ENCODE data around the gene SSMEM1.
"Not testable (repeated sequence)": the region's sequence is repeated elsewhere in the genome, so short reads cannot be mapped to it uniquely, and the experiment has no call there.

SSMEM1 gene

DNA sequence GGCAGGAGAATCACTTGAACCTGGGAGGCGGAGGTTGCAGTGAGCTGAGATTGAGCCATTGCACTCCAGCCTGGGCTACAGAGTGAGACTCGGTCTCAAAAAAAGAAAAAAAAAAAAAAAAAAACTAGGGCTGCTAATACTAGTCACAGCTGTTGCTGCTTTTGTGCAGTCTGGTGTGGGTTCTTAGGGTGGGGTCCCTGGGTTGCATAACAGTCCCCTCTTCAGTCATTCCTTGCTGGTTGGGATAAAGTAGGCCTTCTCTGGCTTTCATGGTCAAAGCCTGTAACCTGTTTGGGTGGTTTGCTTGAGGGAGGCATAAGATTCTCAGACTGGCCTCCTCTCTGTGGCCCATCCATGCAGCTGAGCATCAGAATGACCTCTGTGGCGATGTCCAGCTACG is 14.1 kb downstream of the SSMEM1 start:
- H3K36me3 ChIP-seq, result no peaks in the 10 kb centered on the region

GRCh38 chr7:130223646-130224045 is 16.0 kb downstream of the SSMEM1 start:
- Histone ChIP-seq H3K4me3 (ENCODE audit: low read depth in 1 of 2, low read length in 1 of 2) (no peak overlapping the region), H3K9me3 (no peaks in the 10 kb centered on the region), H3K36me3 (no peaks in the 10 kb centered on the region), H3K27ac (no peak overlapping the region), H3K27me3 (no peaks in the 10 kb centered on the region), H3K4me1 (ENCODE audit: control insufficient read depth in 1 of 2, insufficient read depth in 1 of 2, low read depth in 1 of 2, low read length in 1 of 2) (no peaks in the 10 kb centered on the region)
- TF ChIP-seq, protein P1, sequence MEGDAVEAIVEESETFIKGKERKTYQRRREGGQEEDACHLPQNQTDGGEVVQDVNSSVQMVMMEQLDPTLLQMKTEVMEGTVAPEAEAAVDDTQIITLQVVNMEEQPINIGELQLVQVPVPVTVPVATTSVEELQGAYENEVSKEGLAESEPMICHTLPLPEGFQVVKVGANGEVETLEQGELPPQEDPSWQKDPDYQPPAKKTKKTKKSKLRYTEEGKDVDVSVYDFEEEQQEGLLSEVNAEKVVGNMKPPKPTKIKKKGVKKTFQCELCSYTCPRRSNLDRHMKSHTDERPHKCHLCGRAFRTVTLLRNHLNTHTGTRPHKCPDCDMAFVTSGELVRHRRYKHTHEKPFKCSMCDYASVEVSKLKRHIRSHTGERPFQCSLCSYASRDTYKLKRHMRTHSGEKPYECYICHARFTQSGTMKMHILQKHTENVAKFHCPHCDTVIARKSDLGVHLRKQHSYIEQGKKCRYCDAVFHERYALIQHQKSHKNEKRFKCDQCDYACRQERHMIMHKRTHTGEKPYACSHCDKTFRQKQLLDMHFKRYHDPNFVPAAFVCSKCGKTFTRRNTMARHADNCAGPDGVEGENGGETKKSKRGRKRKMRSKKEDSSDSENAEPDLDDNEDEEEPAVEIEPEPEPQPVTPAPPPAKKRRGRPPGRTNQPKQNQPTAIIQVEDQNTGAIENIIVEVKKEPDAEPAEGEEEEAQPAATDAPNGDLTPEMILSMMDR (IDR thresholded peaks at IDR 0.05), result no peak

More for the DNA sequence above, 14.1 kb downstream of the SSMEM1 start:
- TF ChIP-seq, protein P1 (IDR thresholded peaks at IDR 0.05), result no peak
- H3K9me3 ChIP-seq, result no peaks in the 10 kb centered on the region
- H3K27me3 ChIP-seq, result no peaks in the 10 kb centered on the region
- H3K27ac ChIP-seq, result no peak overlapping the region
- no peak overlapping the region for H3K4me3 ChIP-seq (ENCODE audit: low read depth in 1 of 2, low read length in 1 of 2)
- H3K4me1 ChIP-seq (ENCODE audit: control insufficient read depth in 1 of 2, insufficient read depth in 1 of 2, low read depth in 1 of 2, low read length in 1 of 2), result no peaks in the 10 kb centered on the region

DNA sequence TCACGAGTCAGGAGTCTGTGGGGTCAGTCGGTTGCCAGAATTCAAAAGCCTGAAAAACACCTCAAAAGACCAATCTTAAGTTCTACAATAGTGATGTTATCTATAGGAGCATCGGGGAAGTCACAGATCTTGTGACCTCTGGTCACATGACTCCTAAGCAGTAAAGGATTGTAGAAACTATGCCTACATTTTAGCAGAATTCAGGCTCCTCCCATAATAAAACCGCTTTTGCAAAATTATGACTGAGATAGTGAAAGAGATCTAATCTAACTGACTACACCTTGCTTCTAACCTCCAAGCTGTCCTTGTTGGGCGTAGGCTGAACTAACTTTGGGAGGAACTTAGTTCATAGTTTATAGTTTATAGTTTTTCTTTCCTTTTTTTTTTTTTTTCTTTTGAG is 16.6 kb downstream of the SSMEM1 start:
- TF ChIP-seq, protein P1 (IDR thresholded peaks at IDR 0.05), result no peak
- Histone ChIP-seq H3K4me3 (ENCODE audit: low read depth in 1 of 2, low read length in 1 of 2) (no peak overlapping the region), H3K9me3 (no peaks in the 10 kb centered on the region), H3K36me3 (no peaks in the 10 kb centered on the region), H3K27me3 (no peaks in the 10 kb centered on the region), H3K4me1 (ENCODE audit: control insufficient read depth in 1 of 2, insufficient read depth in 1 of 2, low read depth in 1 of 2, low read length in 1 of 2) (no peaks in the 10 kb centered on the region), H3K27ac (no peak overlapping the region)

- H3K36me3 ChIP-seq; H3K4me1 ChIP-seq (ENCODE audit: control insufficient read depth in 1 of 2, insufficient read depth in 1 of 2, low read depth in 1 of 2, low read length in 1 of 2); H3K27me3 ChIP-seq; H3K9me3 ChIP-seq; H3K4me3 ChIP-seq (ENCODE audit: low read depth in 1 of 2, low read length in 1 of 2); H3K27ac ChIP-seq: not testable (repeated sequence)
These were observed 17.3 kb downstream of the SSMEM1 start for GRCh38 chr7:130224923-130225322.

- Histone ChIP-seq H3K9me3 (no peaks in the 10 kb centered on the region), H3K4me3 (ENCODE audit: low read depth in 1 of 2, low read length in 1 of 2) (no peak overlapping the region), H3K27me3 (no peaks in the 10 kb centered on the region), H3K4me1 (ENCODE audit: control insufficient read depth in 1 of 2, insufficient read depth in 1 of 2, low read depth in 1 of 2, low read length in 1 of 2) (no peaks in the 10 kb centered on the region), H3K27ac (no peak overlapping the region), H3K36me3 (no peaks in the 10 kb centered on the region)
- TF ChIP-seq, protein P1 (IDR thresholded peaks at IDR 0.05), result no peak
These were observed 18.7 kb downstream of the SSMEM1 start for GRCh38 chr7:130226333-130226732.

GRCh38 chr7:130227883-130228575 is 20.4 kb downstream of the SSMEM1 start:
- H3K4me1 ChIP-seq (ENCODE audit: control insufficient read depth in 1 of 2, insufficient read depth in 1 of 2, low read depth in 1 of 2, low read length in 1 of 2), result no peaks in the 10 kb centered on the region
- H3K36me3 ChIP-seq, result no peaks in the 10 kb centered on the region
- no peaks in the 10 kb centered on the region for H3K9me3 ChIP-seq
- H3K27ac ChIP-seq, result no peak overlapping the region
- TF ChIP-seq, protein P1 (IDR thresholded peaks at IDR 0.05), result no peak
- H3K4me3 ChIP-seq (ENCODE audit: low read depth in 1 of 2, low read length in 1 of 2), result no peak overlapping the region
- no peaks in the 10 kb centered on the region for H3K27me3 ChIP-seq
